Upper lobe of left lung (tissue), 4 donors: ENCODE measurements around the gene DLG2.

Experiments used
- POLR2A ChIP-seq, 4 donors: fragments of 450-650 bp; IDR thresholded peaks; one replicate each; pipeline ENCODE4 v1.5.1; 2016 to 2017; ENCODE audit warnings: antibody characterized with exemption in 4 of 4, mild to moderate bottlenecking in 2 of 4
- TF ChIP-seq, protein P1 (sequence below), 6 experiments: fragments of 450-650 bp in 4 of 6; fragments of 200-600 bp in 2 of 6; sonication (generic) in 2 of 6; IDR thresholded peaks; one replicate each; pipeline ENCODE4 v1.5.1; 2016 to 2019; ENCODE audit warnings: antibody characterized with exemption in 6 of 6

DNA sequence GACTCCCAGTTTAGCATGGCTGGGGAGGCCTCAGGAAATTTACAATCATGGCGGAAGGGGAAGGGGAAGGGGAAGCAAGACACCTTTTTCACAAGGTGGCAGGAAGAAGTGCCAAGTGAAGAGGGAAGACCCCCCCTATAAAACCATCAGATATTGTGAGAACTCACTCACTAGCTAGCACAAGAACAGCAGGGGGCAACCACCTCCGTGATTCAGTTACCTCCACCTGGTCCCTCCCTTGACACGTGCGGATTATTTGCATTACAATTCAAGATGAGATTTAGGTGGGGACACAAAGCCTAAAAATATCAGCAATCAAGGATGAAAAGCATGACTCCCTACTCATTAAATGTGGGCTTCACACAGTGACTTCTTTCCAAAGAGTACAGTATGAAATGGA, 2186.0 kb downstream of the DLG2 start:
- TF ChIP-seq, protein P1, sequence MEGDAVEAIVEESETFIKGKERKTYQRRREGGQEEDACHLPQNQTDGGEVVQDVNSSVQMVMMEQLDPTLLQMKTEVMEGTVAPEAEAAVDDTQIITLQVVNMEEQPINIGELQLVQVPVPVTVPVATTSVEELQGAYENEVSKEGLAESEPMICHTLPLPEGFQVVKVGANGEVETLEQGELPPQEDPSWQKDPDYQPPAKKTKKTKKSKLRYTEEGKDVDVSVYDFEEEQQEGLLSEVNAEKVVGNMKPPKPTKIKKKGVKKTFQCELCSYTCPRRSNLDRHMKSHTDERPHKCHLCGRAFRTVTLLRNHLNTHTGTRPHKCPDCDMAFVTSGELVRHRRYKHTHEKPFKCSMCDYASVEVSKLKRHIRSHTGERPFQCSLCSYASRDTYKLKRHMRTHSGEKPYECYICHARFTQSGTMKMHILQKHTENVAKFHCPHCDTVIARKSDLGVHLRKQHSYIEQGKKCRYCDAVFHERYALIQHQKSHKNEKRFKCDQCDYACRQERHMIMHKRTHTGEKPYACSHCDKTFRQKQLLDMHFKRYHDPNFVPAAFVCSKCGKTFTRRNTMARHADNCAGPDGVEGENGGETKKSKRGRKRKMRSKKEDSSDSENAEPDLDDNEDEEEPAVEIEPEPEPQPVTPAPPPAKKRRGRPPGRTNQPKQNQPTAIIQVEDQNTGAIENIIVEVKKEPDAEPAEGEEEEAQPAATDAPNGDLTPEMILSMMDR (IDR thresholded peaks at IDR 0.05), result no peak
- no peak for TF ChIP-seq POLR2A (IDR thresholded peaks at IDR 0.05)
